SW480 (cell line): ENCODE data around the gene ARHGEF16.
A peak's percentile ranks its signal among the peaks of the same experiment; 100 is the strongest.

Experiments
- DNase-seq: peaks from one replicate; pipeline ENCODE4 v3.0.0-alpha.2; 2016; ENCODE audit warnings: low spot score

The ARHGEF16 gene

GRCh38 chr1:3519301-3519885, 64.9 kb downstream of the ARHGEF16 start:
- no peak for DNase-seq

DNA sequence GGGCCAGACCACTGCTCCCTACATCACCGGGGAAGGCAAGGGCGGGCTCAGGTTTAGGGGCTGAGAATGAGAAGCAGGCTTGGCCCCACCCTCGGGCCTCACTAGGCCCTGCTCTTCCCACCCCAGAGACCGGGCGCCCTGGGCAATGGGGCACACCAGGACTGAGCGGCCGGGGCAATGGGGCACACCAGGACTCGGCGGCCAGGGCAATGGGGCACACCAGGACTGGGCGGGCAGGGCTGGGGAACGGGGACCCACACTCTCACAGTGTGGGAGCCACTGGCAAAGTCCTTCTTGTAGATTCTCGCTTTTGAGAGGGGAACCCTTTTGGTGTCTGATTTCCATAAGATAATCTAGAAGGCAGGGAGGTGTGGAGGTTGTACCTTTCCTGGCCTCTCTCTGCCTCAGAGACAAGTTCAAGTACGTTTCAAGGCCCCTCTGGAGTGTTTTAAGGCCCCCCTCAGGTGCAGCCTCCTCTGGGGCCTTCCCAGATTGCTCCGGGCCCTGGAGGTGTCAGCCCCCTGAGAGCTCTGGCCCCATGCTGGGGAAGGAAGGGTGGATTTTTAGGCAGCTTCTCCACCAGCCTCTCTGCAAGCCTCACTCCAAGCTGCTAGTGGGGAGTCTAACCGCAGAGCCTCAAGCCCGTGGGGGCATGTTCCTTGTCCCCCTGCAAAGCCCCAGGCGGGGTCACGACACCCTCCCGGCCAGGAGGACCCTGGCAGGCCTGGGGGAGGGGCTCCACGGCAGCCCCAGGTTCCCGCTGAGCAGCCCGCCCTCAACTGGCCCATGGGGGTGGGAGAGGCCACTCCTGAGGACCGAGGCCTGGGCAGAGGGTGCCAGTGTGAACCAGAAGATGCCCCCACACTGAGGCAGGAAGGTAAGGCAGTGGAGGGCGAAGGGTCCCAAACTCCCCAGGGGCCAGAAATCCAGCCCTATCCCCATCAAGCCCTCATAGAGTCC, 66.2 kb downstream of the ARHGEF16 start:
- no peak for DNase-seq

- no peak for DNase-seq
These were observed 67.0 kb downstream of the ARHGEF16 start for GRCh38 chr1:3521426-3521825.

GRCh38 chr1:3522112-3522511, 67.6 kb downstream of the ARHGEF16 start:
- no peak for DNase-seq

GRCh38 chr1:3522564-3523265, 68.2 kb downstream of the ARHGEF16 start:
- no peak for DNase-seq

DNA sequence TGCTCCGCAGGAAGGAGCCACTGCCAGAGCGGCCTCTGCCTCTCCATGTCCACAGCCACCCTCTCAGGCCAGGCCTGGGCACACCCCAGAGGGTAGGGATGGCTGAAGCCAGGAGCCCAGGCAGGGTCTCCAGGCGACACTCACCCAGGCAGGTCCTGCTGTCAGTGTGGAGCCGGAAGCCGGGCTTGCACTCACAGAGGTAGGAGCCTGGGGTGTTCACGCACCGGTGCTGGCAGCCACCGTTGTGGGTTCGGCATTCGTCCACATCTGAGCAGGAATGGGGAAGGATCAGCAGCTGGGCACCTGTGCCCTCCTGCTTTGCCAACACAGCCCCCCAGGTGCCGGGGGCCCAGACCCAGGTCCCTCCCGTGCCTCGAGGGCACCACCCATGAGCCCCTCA, 69.5 kb downstream of the ARHGEF16 start:
- no peak for DNase-seq

DNA sequence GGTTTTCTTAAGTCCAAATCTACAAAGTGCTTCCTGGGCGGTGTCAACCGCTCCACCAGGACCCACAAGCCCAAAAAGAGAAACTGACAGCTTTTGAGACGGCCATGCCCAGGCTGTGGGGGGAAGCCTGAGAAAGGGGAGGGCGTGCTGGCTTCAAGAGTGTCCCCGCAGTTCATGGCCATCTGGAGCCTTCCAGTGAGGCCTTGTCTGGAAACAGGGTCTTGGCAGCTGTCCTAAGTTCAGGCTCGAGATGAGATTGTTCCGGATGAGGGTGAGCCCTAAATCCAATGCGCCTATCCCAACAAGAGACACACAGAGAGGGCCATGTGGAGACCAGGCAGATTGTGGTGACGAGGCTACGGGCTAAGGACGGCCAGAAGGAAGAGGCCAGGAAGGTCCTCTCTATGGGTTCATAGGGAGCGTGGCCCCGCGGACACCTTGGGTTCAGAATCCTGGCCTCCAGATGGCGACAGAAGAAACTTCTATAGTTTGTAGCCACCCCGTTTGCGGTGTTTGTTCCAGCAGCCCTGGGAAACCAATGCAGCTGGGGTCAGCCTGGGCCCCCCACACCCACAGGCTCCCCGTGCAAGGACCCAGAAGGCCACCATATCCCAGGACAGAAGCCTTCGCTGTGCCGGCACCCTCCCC, 70.2 kb downstream of the ARHGEF16 start:
- no peak for DNase-seq

DNA sequence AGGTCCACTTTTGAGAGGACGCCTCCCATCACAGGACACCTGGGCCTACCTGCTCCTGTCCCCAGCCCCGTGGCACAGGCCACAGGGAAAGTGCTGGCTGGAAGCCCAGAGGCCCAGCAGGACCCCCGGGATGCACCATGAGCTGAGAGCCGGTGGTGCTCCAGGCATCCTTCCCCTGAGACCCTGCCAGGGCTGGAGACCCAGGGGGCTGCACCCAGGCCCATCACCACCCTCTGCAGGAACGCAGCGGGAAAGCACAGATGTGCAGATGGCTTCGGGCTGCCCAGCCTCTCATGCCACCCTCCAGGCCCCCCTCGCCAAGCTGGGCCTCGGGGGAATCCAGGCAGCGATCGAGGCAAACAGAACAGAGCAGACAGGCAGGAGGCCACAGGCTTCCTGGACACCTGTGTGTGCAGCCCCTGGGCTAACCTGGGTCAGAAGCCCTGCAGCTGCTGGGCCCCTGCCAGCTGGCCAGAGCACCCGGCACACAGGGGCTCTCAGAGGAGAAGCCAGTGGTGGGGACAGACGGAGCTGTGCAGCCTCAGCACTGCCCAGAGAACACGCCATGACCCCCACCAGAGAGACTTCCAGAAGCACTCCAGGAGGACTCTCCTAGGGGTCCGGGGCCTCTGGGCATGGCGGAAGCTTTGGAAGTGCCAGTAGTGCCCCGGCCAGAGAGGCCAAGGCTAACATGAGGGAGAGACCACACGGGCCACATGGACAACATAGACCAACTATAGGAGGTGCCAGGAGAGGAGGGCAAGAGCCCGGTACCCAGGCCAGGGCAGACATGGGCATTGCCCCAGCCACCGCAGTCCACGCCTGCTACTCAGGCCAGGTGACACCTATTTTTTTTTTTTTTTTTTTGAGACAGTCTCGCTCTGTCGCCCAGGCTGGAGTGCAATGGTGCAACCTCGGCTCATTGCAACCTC, 71.4 kb downstream of the ARHGEF16 start:
- no peak for DNase-seq

DNA sequence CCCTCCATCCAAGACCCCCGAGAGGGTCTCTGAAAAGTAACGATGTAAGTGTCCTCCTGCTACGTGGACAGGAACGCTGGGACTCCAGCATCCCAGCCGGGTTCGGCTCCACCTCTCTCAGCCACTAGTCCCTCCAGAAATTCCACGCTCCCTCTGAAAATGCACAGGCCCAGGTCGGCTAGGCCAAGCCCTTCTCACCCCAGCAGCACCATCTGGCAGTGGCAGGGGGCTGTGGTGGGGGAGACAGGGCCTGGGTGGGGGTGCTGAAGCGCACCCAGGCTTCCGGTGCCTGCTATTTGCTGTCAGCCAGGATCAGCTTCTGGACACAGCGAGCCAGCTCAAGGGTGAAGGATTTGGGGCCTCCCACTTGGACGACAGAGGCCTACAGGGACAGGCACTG, 73.3 kb downstream of the ARHGEF16 start:
- DNase-seq: no peak

DNA sequence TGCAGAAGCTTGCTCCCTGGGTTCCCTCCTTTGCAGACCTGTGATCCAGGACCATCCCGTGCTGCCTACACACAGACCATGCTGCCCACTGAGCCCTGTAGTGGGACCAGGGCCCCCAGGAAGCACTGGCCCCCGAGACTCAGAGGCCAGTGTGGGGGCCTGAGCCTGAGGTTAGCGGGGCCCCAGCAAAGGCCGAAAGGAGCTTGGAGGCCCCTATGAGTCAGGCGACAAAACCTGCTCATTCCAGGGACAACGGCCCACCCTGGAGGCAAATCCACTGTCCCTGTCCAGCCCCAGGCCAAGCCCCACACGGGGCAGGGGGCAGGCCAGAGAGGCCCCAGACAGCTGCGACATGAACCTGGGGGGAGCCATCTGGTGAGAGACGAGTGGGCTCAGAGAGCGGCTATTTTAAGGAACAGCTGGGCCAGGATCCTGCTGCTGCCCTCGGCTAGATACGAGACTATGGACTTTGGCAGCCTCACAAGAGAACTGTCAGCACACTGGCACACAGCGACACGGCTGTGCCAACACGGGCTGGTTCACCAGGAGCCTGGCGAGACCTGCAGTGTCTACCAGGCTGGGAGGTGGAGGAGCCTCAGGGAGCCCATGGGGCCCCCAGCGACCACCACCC, 74.7 kb downstream of the ARHGEF16 start:
- DNase-seq: no peak

- DNase-seq: peak; percentile 79
These were observed 75.8 kb downstream of the ARHGEF16 start for GRCh38 chr1:3530086-3530925.
